Trophoblast cell (in vitro differentiated cells and primary cell): Measurements from ENCODE around the gene ACOT11.

ENCODE experiments used
- DNase-seq, 2 donors: peaks; one replicate each; pipeline ENCODE4 v3.0.0-alpha.2; 2016
- H2AFZ ChIP-seq: 2 replicates; pipeline ENCODE4 v1.6.1; 2013; ENCODE audit warnings: low read length, moderate library complexity, mild to moderate bottlenecking; ENCODE audit not compliant: insufficient read depth, poor library complexity
- H2AK5ac ChIP-seq: 2 replicates; pipeline ENCODE4 v1.6.1; 2013; ENCODE audit warnings: mild to moderate bottlenecking, low read length
- H2BK120ac ChIP-seq: 2 replicates; pipeline ENCODE4 v1.6.1; 2013; ENCODE audit warnings: low read length, mild to moderate bottlenecking, moderate library complexity; ENCODE audit not compliant: insufficient read depth, poor library complexity
- H2BK12ac ChIP-seq: 2 replicates; pipeline ENCODE4 v1.6.1; 2013; ENCODE audit warnings: mild to moderate bottlenecking, low read length, moderate library complexity
- H2BK5ac ChIP-seq: 2 replicates; pipeline ENCODE4 v1.6.1; 2013; ENCODE audit warnings: low read length, low read depth, moderate library complexity, mild to moderate bottlenecking; ENCODE audit not compliant: poor library complexity
- H3K14ac ChIP-seq: 2 replicates; pipeline ENCODE4 v1.6.1; 2013; ENCODE audit warnings: mild to moderate bottlenecking, low read length
- H3K18ac ChIP-seq: 2 replicates; pipeline ENCODE4 v1.6.1; 2013; ENCODE audit warnings: mild to moderate bottlenecking, low read length
- H3K23ac ChIP-seq: 2 replicates; pipeline ENCODE4 v1.6.1; 2013; ENCODE audit warnings: low read length
- H3K27ac ChIP-seq: 2 replicates; pipeline ENCODE4 v1.5.1; 2013; ENCODE audit warnings: low read depth, mild to moderate bottlenecking, inconsistent platforms, low read length, moderate library complexity
- H3K27me3 ChIP-seq: 2 replicates; pipeline ENCODE4 v1.6.1; 2013; ENCODE audit warnings: inconsistent platforms, mild to moderate bottlenecking, low read length, moderate library complexity; ENCODE audit not compliant: insufficient read depth
- H3K36me3 ChIP-seq, 2 experiments: 1 replicate in 1 of 2; 2 replicates in 1 of 2; pipeline ENCODE4 v1.6.1; 2013; ENCODE audit warnings: low read length in 2 of 2, mild to moderate bottlenecking in 2 of 2, moderate library complexity in 1 of 2; ENCODE audit not compliant: insufficient read depth in 2 of 2, control insufficient read depth in 1 of 2
- H3K4ac ChIP-seq: 2 replicates; pipeline ENCODE4 v1.6.1; 2013; ENCODE audit warnings: low read depth, mild to moderate bottlenecking, low read length, moderate library complexity
- H3K4me1 ChIP-seq, 2 experiments: 1 replicate in 1 of 2; 2 replicates in 1 of 2; pipeline ENCODE4 v1.6.1; 2013; ENCODE audit warnings: low read length in 2 of 2, mild to moderate bottlenecking in 2 of 2, moderate library complexity in 1 of 2; ENCODE audit not compliant: insufficient read depth in 2 of 2, control insufficient read depth in 1 of 2
- H3K4me2 ChIP-seq: 2 replicates; pipeline ENCODE4 v1.6.1; 2013; ENCODE audit warnings: inconsistent platforms, mild to moderate bottlenecking, low read length, moderate library complexity
- H3K4me3 ChIP-seq: 2 replicates; pipeline ENCODE4 v1.5.1; 2013; ENCODE audit warnings: mild to moderate bottlenecking, low read depth, low read length, inconsistent platforms
- H3K79me1 ChIP-seq: one replicate; pipeline ENCODE4 v1.6.1; 2013; ENCODE audit warnings: low read length
- H3K79me2 ChIP-seq: 2 replicates; pipeline ENCODE4 v1.6.1; 2013; ENCODE audit warnings: low read length, mild to moderate bottlenecking; ENCODE audit not compliant: control insufficient read depth, insufficient read depth, poor library complexity
- H3K9ac ChIP-seq: 2 replicates; pipeline ENCODE4 v1.6.1; 2013; ENCODE audit warnings: mild to moderate bottlenecking, low read length
- H3K9me3 ChIP-seq: 2 replicates; pipeline ENCODE4 v1.6.1; 2013; ENCODE audit warnings: low read depth, mild to moderate bottlenecking, control low read depth, inconsistent platforms, low read length; ENCODE audit not compliant: insufficient read depth
- H4K12ac ChIP-seq: 2 replicates; pipeline ENCODE4 v1.6.1; 2013; ENCODE audit warnings: low read depth, mild to moderate bottlenecking, low read length, moderate library complexity
- H4K8ac ChIP-seq: 2 replicates; pipeline ENCODE4 v1.6.1; 2013; ENCODE audit warnings: low read depth, mild to moderate bottlenecking, low read length, moderate library complexity
- H4K91ac ChIP-seq: one replicate; pipeline ENCODE4 v1.6.1; 2013; ENCODE audit warnings: low read depth, mild to moderate bottlenecking, low read length, moderate library complexity
- WGBS: extraction: QIAGEN DNeasy Blood & Tissue Kit; methylation state at CpG from one replicate; pipeline ENCODE4 v1.1.7; 2013; ENCODE audit warnings: missing lambda C conversion rate; ENCODE audit not compliant: insufficient read length, insufficient coverage; ENCODE audit errors: extremely low coverage; 5-methylcytosine and 5-hydroxymethylcytosine counted together

The ACOT11 gene

GRCh38 chr1:54556110-54556509 is 8.1 kb downstream of the ACOT11 start:
- Histone ChIP-seq H3K4me2 (no peak overlapping the region), H3K4me3 (no peak overlapping the region), H2AK5ac (no peak overlapping the region), H4K8ac (no peak overlapping the region), H3K9me3 (peaks cover 2% of the 10 kb centered on the region), H2AFZ (no peak overlapping the region), H3K14ac (no peak overlapping the region), H4K91ac (no peak overlapping the region), H3K9ac (no peak overlapping the region), H2BK120ac (no peak overlapping the region), H3K18ac (no peak overlapping the region), H3K27me3 (no peaks in the 10 kb centered on the region), H3K4ac (no peak overlapping the region), H3K79me1 (no peaks in the 10 kb centered on the region), H2BK12ac (no peak overlapping the region), H3K23ac (no peak overlapping the region), H3K4me1 (no peaks in the 10 kb centered on the region), H3K79me2 (no peaks in the 10 kb centered on the region), H3K36me3 (no peaks in the 10 kb centered on the region), H2BK5ac (no peak overlapping the region), H3K27ac (no peak overlapping the region), H4K12ac (no peak overlapping the region)
- no peak for DNase-seq
- no CpG with 5 or more reads among the region's 1 CpG for WGBS

- Histone ChIP-seq H3K27ac (no peak overlapping the region), H2BK120ac (no peak overlapping the region), H3K79me2 (no peaks in the 10 kb centered on the region), H2AFZ (no peak overlapping the region), H3K36me3 (no peaks in the 10 kb centered on the region), H3K4ac (no peak overlapping the region), H4K8ac (no peak overlapping the region), H3K9ac (no peak overlapping the region), H3K4me3 (no peak overlapping the region), H4K91ac (no peak overlapping the region), H3K14ac (no peak overlapping the region), H4K12ac (no peak overlapping the region), H3K9me3 (peaks cover 2% of the 10 kb centered on the region), H2AK5ac (no peak overlapping the region), H2BK12ac (no peak overlapping the region), H3K27me3 (no peaks in the 10 kb centered on the region), H3K4me1 (no peaks in the 10 kb centered on the region), H3K23ac (no peak overlapping the region), H3K18ac (no peak overlapping the region), H3K4me2 (no peak overlapping the region), H2BK5ac (no peak overlapping the region), H3K79me1 (no peaks in the 10 kb centered on the region)
- no peak for DNase-seq
- whole genome bisulfite sequencing = no CpG with 5 or more reads among the region's 5 CpGs
Observed at GRCh38 chr1:54557671-54558355, 9.8 kb downstream of the ACOT11 start.

- DNase-seq = no peak
- Histone ChIP-seq H3K9ac (no peak overlapping the region), H3K4me2 (no peak overlapping the region), H3K9me3 (peaks cover 4% of the 10 kb centered on the region), H2AK5ac (no peak overlapping the region), H3K4me3 (no peak overlapping the region), H3K4me1 (no peaks in the 10 kb centered on the region), H2AFZ (no peak overlapping the region), H3K23ac (no peak overlapping the region), H4K8ac (no peak overlapping the region), H3K27me3 (no peaks in the 10 kb centered on the region), H3K14ac (no peak overlapping the region), H4K12ac (no peak overlapping the region), H2BK5ac (no peak overlapping the region), H3K18ac (no peak overlapping the region), H3K36me3 (no peaks in the 10 kb centered on the region), H3K27ac (no peak overlapping the region), H3K79me1 (no peaks in the 10 kb centered on the region), H2BK120ac (no peak overlapping the region), H2BK12ac (no peak overlapping the region), H3K79me2 (no peaks in the 10 kb centered on the region), H3K4ac (no peak overlapping the region), H4K91ac (no peak overlapping the region)
- WGBS = no CpG with 5 or more reads among the region's 7 CpGs
Observed at GRCh38 chr1:54558434-54559030, 10.5 kb downstream of the ACOT11 start.

- no peaks in the 10 kb centered on the region for H3K27me3 ChIP-seq
- H3K14ac ChIP-seq = no peak overlapping the region
- no peaks in the 10 kb centered on the region for H3K79me1 ChIP-seq
- no peak overlapping the region for H3K4me3 ChIP-seq
- H3K4ac ChIP-seq = no peak overlapping the region
- no peak overlapping the region for H3K4me2 ChIP-seq
- no peak overlapping the region for H3K23ac ChIP-seq
- H3K27ac ChIP-seq = no peak overlapping the region
- no peaks in the 10 kb centered on the region for H3K79me2 ChIP-seq
- no peak overlapping the region for H2BK12ac ChIP-seq
- H3K18ac ChIP-seq = no peak overlapping the region
- DNase-seq = no peak
- H2AK5ac ChIP-seq = no peak overlapping the region
- no peak overlapping the region for H4K12ac ChIP-seq
- no CpG with 5 or more reads among the region's 9 CpGs for WGBS
- H2BK5ac ChIP-seq = no peak overlapping the region
- no peak overlapping the region for H2BK120ac ChIP-seq
- no peak overlapping the region for H4K91ac ChIP-seq
- no peak overlapping the region for H2AFZ ChIP-seq
- H4K8ac ChIP-seq = no peak overlapping the region
- peaks cover 3% of the 10 kb centered on the region for H3K9me3 ChIP-seq
- no peak overlapping the region for H3K9ac ChIP-seq
- H3K4me1 ChIP-seq = peaks cover 0 to under 1% of the 10 kb centered on the region in 2 experiments
- no peaks in the 10 kb centered on the region for H3K36me3 ChIP-seq
Observed at GRCh38 chr1:54559111-54559548, 11.1 kb downstream of the ACOT11 start.
